Panc1 (cell line): Measurements from ENCODE around the gene GAST. TPM values are rescaled to one million over a fixed set of nuclear protein-coding genes. Genes with fewer than 3 reads are reported as not detected.

ENCODE experiments used
- ATAC-seq: fragments of 200-7000 bp; cut with Tn5 transposase; 2 replicates; pipeline ENCODE4 v1.9.1; 2020; ENCODE audit warnings: mild to moderate bottlenecking, moderate library complexity
- BruUV-seq: library from RNA; stranded (reverse); fragments of 400-500 nt; replicated peaks from 2 replicates; lab custom pipeline; 2021; lab: Mats Ljungman, UMichigan
- CTCF ChIA-PET: fragments of 300-600 bp; sonication (Branson Sonifier 250); formaldehyde crosslinking; loops from one replicate; lab custom pipeline; 2022; ENCODE audit warnings: antibody characterized with exemption; lab: Charles Lee
- POLR2A ChIA-PET: fragments of 300-600 bp; sonication (Branson Sonifier 250); formaldehyde crosslinking; loops from one replicate; lab custom pipeline; 2022; ENCODE audit warnings: antibody characterized with exemption; lab: Charles Lee
- DNase-seq: peaks from one replicate; pipeline ENCODE4 v3.0.0-alpha.2; 2010; ENCODE audit warnings: low read depth, low spot score
- H3K27ac ChIP-seq: 2 replicates; pipeline ENCODE4 v1.5.1; 2011; ENCODE audit warnings: mild to moderate bottlenecking, low read length, inconsistent platforms
- H3K27me3 ChIP-seq: fragments of 200-500 bp; sonication (Bioruptor generic); 2 replicates; pipeline ENCODE4 v1.6.0; 2014; ENCODE audit warnings: low read length, inconsistent platforms; ENCODE audit not compliant: control insufficient read depth, insufficient read depth
- H3K36me3 ChIP-seq: fragments of 200-500 bp; sonication (Bioruptor generic); 2 replicates; pipeline ENCODE4 v1.5.1; 2014; ENCODE audit warnings: inconsistent platforms, mild to moderate bottlenecking, low read length, moderate library complexity; ENCODE audit not compliant: control insufficient read depth, insufficient read depth
- H3K4me1 ChIP-seq: 2 replicates; pipeline ENCODE4 v1.5.1; 2011; ENCODE audit warnings: inconsistent platforms, mild to moderate bottlenecking, low read length, moderate library complexity; ENCODE audit not compliant: control insufficient read depth, insufficient read depth
- H3K4me3 ChIP-seq, 2 experiments: 2 replicates each; pipeline ENCODE4 v1.5.1; 2011 to 2012; ENCODE audit warnings: low read depth in 2 of 2, low read length in 2 of 2, mild to moderate bottlenecking in 2 of 2, inconsistent platforms in 1 of 2, moderate library complexity in 1 of 2
- H3K9me3 ChIP-seq: fragments of 200-500 bp; sonication (Bioruptor generic); 2 replicates; pipeline ENCODE4 v1.5.1; 2014; ENCODE audit warnings: low read depth, mild to moderate bottlenecking, inconsistent platforms, low read length, moderate library complexity; ENCODE audit not compliant: control insufficient read depth, insufficient read depth
- POLR2AphosphoS5 ChIP-seq: IDR thresholded peaks from 2 replicates; pipeline ENCODE4 v1.6.1; 2012; ENCODE audit warnings: mild to moderate bottlenecking, low read depth, low read length, moderate library complexity
- REST ChIP-seq, 2 experiments: IDR thresholded peaks; 2 replicates each; pipeline ENCODE4 v1.6.1; 2011 to 2012; ENCODE audit warnings: low read depth in 2 of 2, control low read depth in 1 of 2, low read length in 1 of 2, mild to moderate bottlenecking in 1 of 2, moderate library complexity in 1 of 2; ENCODE audit not compliant: insufficient read depth in 1 of 2
- SIN3A ChIP-seq: IDR thresholded peaks from 2 replicates; pipeline ENCODE4 v1.6.1; 2012; ENCODE audit warnings: low read depth, mild to moderate bottlenecking, low read length, moderate library complexity, borderline replicate concordance; ENCODE audit not compliant: insufficient read depth
- TCF7L2 ChIP-seq: IDR thresholded peaks from 2 replicates; pipeline ENCODE4 v1.6.1; 2011; ENCODE audit warnings: mild to moderate bottlenecking, low read depth, low read length, inconsistent platforms
- in situ Hi-C: cut with HindIII; loops from 2 replicates; pipeline ENCODE4 v1.10.0; 2016; ENCODE audit warnings: low sequenced_read_pairs, low pct_unique_long_range_greater_than_20kb
- intact Hi-C: fragments of 100-400 bp; cut with micrococcal nuclease; formaldehyde crosslinking; loops from one replicate; pipeline ENCODE4 v1.10.0; 2022; ENCODE audit not compliant: unreplicated experiment
- total RNA-seq: library from RNA; stranded (reverse); gene quantifications from one replicate; pipeline ENCODE4 v1.2.1, GENCODE V29; 2021; ENCODE audit not compliant: unreplicated experiment
- TF ChIP-seq, protein P1 (sequence below): fragments of 450-650 bp; IDR thresholded peaks from 2 replicates; pipeline ENCODE4 v1.5.1; 2017; ENCODE audit warnings: mild to moderate bottlenecking

Gene GAST
- total RNA-seq, 1 experiment from 2014 or later: not detected

GRCh38 chr17:41733348-41734138 is 21.4 kb downstream of the GAST start:
- BruUV-seq: no TSS peak
- no peaks in the 10 kb centered on the region for H3K27me3 ChIP-seq
- H3K4me1 ChIP-seq: peaks cover 9% of the 10 kb centered on the region
- ATAC-seq (peak; percentile 0; the same call in 1 of the 2 replicates), DNase-seq (no peak)
- TF ChIP-seq, protein P1, sequence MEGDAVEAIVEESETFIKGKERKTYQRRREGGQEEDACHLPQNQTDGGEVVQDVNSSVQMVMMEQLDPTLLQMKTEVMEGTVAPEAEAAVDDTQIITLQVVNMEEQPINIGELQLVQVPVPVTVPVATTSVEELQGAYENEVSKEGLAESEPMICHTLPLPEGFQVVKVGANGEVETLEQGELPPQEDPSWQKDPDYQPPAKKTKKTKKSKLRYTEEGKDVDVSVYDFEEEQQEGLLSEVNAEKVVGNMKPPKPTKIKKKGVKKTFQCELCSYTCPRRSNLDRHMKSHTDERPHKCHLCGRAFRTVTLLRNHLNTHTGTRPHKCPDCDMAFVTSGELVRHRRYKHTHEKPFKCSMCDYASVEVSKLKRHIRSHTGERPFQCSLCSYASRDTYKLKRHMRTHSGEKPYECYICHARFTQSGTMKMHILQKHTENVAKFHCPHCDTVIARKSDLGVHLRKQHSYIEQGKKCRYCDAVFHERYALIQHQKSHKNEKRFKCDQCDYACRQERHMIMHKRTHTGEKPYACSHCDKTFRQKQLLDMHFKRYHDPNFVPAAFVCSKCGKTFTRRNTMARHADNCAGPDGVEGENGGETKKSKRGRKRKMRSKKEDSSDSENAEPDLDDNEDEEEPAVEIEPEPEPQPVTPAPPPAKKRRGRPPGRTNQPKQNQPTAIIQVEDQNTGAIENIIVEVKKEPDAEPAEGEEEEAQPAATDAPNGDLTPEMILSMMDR: no peak
- TF ChIP-seq POLR2AphosphoS5 (no peak), REST (IDR thresholded peaks at IDR 0.05; ENCODE audit: insufficient read depth in 1 of 2, low read depth in 2 of 2, low read length in 1 of 2) (no peak), TCF7L2 (no peak), SIN3A (no peak)
- H3K36me3 ChIP-seq: no peaks in the 10 kb centered on the region
- no peaks in the 10 kb centered on the region for H3K9me3 ChIP-seq
- intact Hi-C loops: no loop called here
- H3K27ac ChIP-seq: no peak overlapping the region
- peak overlapping the region; percentile 58 to 64 for H3K4me3 ChIP-seq
- ChIA-PET POLR2A (interaction anchor here (0.6 kb wide), 1 partner anchor 29 kb away, joined by 7 read pairs; no protein-coding TSS in a partner anchor), CTCF (no interaction called here)
- in situ Hi-C loops: no loop called here

DNA sequence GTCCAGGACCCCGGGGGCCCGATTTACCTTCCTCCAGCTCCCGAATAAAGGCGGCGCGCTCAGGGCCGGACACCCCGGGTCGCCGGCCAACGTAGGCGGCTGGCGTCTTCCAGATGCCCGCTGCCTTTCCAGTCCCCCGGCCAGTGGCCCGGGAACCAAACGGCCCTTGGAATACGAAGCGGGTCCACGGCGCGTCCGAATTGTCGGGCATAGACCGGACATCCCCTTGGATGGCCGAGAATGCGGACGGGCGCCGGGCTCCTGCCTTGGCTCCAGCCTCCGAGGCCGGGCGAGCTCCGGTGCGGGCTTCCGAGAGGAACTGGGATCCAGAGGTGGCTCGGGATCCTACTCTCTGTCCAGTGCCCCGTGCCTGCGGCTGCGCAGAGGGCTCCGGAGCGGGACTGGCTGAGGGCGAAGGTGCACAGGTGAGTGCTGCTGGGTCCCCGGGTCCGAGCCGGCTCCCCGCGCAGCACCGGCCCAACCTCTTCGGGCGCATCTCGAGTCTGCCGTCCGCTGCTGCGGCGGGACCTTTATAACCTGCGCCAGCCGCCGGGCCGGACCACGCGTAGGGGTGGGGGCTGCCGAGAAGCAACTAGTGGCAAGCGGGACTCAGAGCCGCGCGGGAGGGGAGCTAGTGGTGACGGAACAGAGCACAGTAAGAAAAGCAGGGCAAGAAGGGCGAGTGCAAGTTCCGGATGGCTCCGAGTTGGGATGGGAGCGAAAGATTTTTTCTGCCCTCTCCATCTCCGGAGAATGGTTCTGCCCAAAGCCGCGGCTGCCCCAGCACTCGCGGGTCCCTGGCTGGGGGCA is 22.2 kb downstream of the GAST start, which contains the start of gene HAP1:
TSS of gene HAP1 (minus strand) at position 505 of the 810 bp plus-strand sequence. CDS start at position 496, 9 bp downstream.
- ChIA-PET POLR2A (interaction anchor here (0.7 to 0.8 kb wide), 2 partner anchors 46 to 51 kb away, joined by 3 to 11 read pairs; no protein-coding TSS in a partner anchor), CTCF (no interaction called here)
- ATAC-seq (peak; percentile 78), DNase-seq (no peak)
- Histone ChIP-seq H3K9me3 (no peaks in the 10 kb centered on the region), H3K36me3 (no peaks in the 10 kb centered on the region), H3K4me3 (peak within 1 kb of the TSS; percentile 58 to 64), H3K27me3 (no peaks in the 10 kb centered on the region), H3K27ac (peak within 1 kb of the TSS; percentile 76), H3K4me1 (peaks cover 12% of the 10 kb centered on the region)
- TF ChIP-seq, protein P1: no peak
- TF ChIP-seq POLR2AphosphoS5 (peak; percentile 99), REST (IDR thresholded peaks at IDR 0.05; ENCODE audit: insufficient read depth in 1 of 2, low read depth in 2 of 2, low read length in 1 of 2) (no peak), TCF7L2 (peak; percentile 72), SIN3A (0 out of 2 replicates have a peak, but pooled peaks have one; percentile 18)
- intact Hi-C loops (no loop called here), in situ Hi-C loops (no loop called here)
- no TSS peak for BruUV-seq
